Mucosa of descending colon (tissue), 3 donors: ENCODE results near the gene NAXD. TPM values are rescaled to one million over a fixed set of nuclear protein-coding genes. Genes with fewer than 3 reads are reported as not detected.

Experiments used
- ATAC-seq: fragments of 200-7000 bp; cut with Tn5 transposase; one replicate; pipeline ENCODE4 v1.9.1; 2020; ENCODE audit warnings: mild to moderate bottlenecking, moderate library complexity
- DNase-seq, 3 donors: peaks; one replicate each; pipeline ENCODE4 v3.0.0-alpha.2; 2020
- H3K36me3 ChIP-seq: fragments of 200-600 bp; one replicate; pipeline ENCODE4 v1.8.0; 2021; ENCODE audit warnings: low read depth, mild to moderate bottlenecking
- H3K4me1 ChIP-seq: fragments of 200-600 bp; one replicate; pipeline ENCODE4 v1.8.0; 2021; ENCODE audit warnings: low read depth, mild to moderate bottlenecking
- H3K4me3 ChIP-seq: fragments of 200-600 bp; one replicate; pipeline ENCODE4 v1.8.0; 2021; ENCODE audit warnings: mild to moderate bottlenecking
- H3K9me3 ChIP-seq: fragments of 200-600 bp; one replicate; pipeline ENCODE4 v1.8.0; 2021; ENCODE audit warnings: mild to moderate bottlenecking
- intact Hi-C, 2 donors: fragments of 100-400 bp; cut with DNase I in 1 of 2; cut with micrococcal nuclease in 1 of 2; formaldehyde crosslinking; loops; one replicate each; pipeline versions ENCODE4 v1.11.0 to v1.11.1; 2022; cut with DNase I, micrococcal nuclease
- total RNA-seq, 3 donors: library from RNA; stranded (reverse); fragmentation: NEBNext Ultra II Directional in 2 of 3; extraction: Animal tissue kit (Norgen Biotek cat#: 25700) in 2 of 3; gene quantifications; one replicate each; pipeline versions ENCODE4 v1.2.1 to v1.2.4, GENCODE V29; 2021 to 2023
- TF ChIP-seq, protein P1 (sequence below): fragments of 200-600 bp; IDR thresholded peaks from one replicate; pipeline ENCODE4 v1.8.0; 2022; ENCODE audit warnings: antibody characterized with exemption, mild to moderate bottlenecking
- donor health status: DM: no; HTN: no; CAD: no; lungs with moderate emphysema.
- donor health status: DM: no; HTN: no; CAD: no.
- donor health status: DM: no; HTN: yes; CAD: no.

NAXD gene
- total RNA-seq, 3 donors from 2014 or later, result 32.8 to 49.6 (median 38.8) TPM

DNA sequence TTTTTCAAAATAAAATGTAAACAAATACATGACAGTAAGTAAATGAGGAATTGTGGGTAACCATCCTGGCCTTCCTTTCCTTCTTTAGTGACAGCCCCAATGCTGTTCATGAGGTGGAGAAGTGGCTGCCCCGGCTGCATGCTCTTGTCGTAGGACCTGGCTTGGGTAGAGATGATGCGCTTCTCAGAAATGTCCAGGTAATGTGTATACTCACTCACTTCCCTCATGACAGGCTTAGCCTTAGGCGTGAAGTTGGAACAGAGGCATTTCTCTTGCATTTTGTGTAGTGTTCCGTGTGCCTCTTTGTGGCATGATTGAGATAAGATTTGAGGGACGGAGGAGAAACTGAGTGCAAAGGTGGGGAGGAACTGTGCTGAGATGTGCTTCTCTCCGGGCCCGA, 12.0 kb downstream of the NAXD start:
- peaks cover 17% of the 10 kb centered on the region for H3K4me1 ChIP-seq
- TF ChIP-seq, protein P1, sequence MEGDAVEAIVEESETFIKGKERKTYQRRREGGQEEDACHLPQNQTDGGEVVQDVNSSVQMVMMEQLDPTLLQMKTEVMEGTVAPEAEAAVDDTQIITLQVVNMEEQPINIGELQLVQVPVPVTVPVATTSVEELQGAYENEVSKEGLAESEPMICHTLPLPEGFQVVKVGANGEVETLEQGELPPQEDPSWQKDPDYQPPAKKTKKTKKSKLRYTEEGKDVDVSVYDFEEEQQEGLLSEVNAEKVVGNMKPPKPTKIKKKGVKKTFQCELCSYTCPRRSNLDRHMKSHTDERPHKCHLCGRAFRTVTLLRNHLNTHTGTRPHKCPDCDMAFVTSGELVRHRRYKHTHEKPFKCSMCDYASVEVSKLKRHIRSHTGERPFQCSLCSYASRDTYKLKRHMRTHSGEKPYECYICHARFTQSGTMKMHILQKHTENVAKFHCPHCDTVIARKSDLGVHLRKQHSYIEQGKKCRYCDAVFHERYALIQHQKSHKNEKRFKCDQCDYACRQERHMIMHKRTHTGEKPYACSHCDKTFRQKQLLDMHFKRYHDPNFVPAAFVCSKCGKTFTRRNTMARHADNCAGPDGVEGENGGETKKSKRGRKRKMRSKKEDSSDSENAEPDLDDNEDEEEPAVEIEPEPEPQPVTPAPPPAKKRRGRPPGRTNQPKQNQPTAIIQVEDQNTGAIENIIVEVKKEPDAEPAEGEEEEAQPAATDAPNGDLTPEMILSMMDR, result no peak
- H3K36me3 ChIP-seq, result no peaks in the 10 kb centered on the region
- no peaks in the 10 kb centered on the region for H3K9me3 ChIP-seq
- DNase-seq, result no peak
- intact Hi-C loops, result no loop called here
- ATAC-seq, result no peak
- H3K4me3 ChIP-seq, result no peak overlapping the region

DNA sequence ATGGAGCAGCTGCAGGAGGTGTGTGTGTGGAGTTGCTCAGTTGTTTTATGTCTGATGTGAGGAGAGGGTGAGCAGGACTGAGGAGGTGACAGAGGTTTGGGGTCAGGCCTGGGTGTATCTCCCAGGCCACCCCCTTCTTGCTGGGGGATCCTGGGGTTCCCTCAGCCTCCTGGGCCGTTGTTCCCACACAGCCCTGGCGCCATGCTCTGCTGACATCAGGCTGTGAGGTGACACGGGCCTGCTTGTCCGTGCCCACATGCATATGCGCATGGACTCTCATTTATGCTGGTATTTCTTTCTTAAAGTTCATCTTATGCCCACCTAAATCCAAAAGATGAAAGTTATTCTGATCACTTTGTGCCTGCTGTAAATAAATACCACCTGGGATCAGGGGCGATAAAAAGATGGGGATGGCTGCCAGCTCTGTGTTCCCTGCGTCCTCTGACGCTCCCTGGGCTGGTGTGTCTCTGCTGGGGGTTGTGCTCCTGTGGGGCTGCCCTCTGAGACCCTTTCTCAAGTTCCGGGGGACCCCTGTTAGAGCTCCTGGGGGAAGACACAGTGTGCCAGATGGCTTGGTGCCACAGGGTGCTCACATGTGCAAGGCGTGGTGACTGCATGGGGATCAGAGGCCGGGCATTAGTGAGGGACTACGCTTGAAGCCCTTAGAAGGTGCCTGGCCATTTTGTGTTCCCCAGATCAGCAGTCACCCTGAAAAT, 12.6 kb downstream of the NAXD start:
- peaks cover 17% of the 10 kb centered on the region for H3K4me1 ChIP-seq
- ATAC-seq, result no peak
- intact Hi-C loops, result no loop called here

DNA sequence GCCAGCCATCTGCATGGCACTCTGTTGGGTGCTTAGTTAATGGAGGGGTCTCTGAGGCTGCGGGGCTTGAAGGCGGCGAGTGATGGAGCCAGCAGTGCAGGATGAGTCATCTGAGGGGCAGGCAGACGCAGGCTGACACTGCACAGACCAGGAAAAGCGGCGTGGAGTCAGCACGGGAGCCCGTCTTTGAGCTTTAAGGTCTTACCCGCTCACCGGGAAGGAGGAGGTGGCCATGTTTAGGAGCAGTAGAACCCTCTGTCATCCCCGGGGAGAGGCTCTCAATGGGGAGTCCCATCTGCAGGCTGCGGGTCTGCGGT, 13.1 kb downstream of the NAXD start:
- TF ChIP-seq, protein P1, result no peak
- no peak overlapping the region for H3K4me3 ChIP-seq
- H3K4me1 ChIP-seq, result peaks cover 17% of the 10 kb centered on the region
- no peaks in the 10 kb centered on the region for H3K36me3 ChIP-seq
- ATAC-seq (no peak), DNase-seq (no peak)
- no peaks in the 10 kb centered on the region for H3K9me3 ChIP-seq
- intact Hi-C loops, result no loop called here

More for the DNA sequence above, 12.6 kb downstream of the NAXD start:
- Histone ChIP-seq H3K36me3 (no peaks in the 10 kb centered on the region), H3K4me3 (no peak overlapping the region), H3K9me3 (no peaks in the 10 kb centered on the region)
- TF ChIP-seq, protein P1, result no peak
- DNase-seq, result no peak

DNA sequence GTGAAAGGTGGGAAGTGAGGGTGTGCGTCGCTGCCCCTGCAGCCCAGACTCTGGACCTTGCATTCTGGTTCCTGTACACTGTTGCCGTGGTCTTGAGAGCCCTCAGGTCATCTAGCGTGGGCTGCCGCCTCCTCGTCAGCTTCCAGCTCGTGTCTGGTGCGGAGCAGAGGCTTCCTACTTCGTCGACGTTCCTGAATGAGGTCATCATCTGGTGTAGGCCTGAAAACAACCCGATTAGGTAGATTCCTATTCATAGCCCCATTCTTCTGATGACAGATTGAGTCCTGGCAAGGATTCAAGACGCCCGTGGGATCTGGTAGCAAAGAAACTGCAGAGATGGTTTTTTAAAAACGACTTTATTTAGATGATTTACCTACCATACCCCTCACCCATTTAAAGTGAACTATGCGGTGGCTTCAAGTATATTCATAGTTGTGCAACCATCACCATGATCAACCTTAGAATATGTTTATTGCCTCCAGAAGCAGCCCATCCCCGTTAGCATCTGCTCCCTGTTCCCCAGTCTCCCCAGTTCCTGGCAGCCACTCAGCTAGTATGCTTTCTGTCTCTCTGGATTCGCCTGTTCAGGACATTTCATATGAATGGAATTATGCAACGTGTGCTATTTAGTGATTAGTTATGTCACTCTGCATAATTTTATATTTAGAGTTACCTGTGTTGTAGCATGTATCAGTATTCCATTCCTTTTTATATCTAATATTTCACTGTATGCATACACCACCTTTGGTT, 13.8 kb downstream of the NAXD start:
- DNase-seq (no peak), ATAC-seq (no peak)
- Histone ChIP-seq H3K36me3 (no peaks in the 10 kb centered on the region), H3K4me3 (no peak overlapping the region), H3K9me3 (no peaks in the 10 kb centered on the region), H3K4me1 (peaks cover 17% of the 10 kb centered on the region)
- intact Hi-C loops, result no loop called here
- TF ChIP-seq, protein P1, result no peak

DNA sequence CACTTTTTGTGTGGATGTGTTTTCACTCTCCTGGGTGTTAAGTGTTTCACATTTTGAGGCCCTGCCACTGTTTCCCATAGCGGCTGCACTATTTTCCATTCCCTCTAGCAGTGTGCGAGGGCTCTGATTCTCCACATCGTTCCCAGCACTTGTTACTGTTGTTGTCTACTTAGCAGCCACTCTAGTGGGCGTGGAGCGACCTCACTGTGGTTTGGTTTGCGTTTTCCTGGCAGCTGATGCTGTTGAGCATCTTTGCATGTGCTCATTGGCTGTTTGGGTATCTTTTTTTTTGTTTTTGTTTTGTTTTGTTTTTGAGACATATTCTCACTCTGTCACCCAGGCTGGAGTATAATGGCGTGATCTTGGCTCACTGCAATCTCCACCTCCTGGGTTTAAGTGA, 14.4 kb downstream of the NAXD start:
- no peak for DNase-seq
- H3K9me3 ChIP-seq, result no peaks in the 10 kb centered on the region
- ATAC-seq, result no peak
- intact Hi-C loops, result no loop called here
- TF ChIP-seq, protein P1, result no peak
- no peak overlapping the region for H3K4me3 ChIP-seq
- peaks cover 17% of the 10 kb centered on the region for H3K4me1 ChIP-seq
- H3K36me3 ChIP-seq, result no peaks in the 10 kb centered on the region
